SH-SY5Y (cell line): ENCODE results near the gene GCLC.

ENCODE experiments used
- GATA2 ChIP-seq: IDR thresholded peaks from 2 replicates; pipeline ENCODE4 v1.6.1; 2011; ENCODE audit warnings: mild to moderate bottlenecking, low read depth, low read length
- GATA3 ChIP-seq: IDR thresholded peaks from 2 replicates; pipeline ENCODE4 v1.6.1; 2011; ENCODE audit warnings: low read depth, mild to moderate bottlenecking, low read length, moderate library complexity

DNA sequence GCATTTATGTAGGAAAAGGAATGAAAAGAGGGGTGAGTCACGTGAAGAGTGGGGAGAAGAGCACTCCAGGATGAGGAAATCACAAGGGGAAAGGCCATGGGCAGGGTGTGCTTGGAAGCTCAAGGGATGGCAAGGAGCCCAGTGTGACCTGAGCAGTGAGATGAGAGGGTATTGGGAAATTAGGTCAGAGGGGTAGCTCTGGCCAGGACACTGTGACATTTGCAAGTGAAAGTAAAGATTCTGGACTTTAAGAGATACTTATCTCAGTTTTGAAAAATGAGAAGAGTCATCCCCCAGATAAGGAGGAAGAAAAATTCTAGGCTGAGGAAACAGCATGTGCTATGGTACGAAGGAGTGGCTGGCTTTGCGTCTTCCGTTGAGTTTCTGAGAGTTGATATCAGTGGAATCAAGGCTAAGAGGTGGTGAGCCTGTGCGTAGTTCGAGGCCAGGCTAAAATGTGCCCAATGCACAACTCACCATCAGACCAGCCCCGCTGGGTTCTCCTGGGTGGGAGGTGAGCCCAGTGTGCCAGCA, 79.9 kb downstream of the GCLC start:
- TF ChIP-seq GATA2: no peak
- no peak for TF ChIP-seq GATA3
